ENCODE measurements around the gene ZNF445.
"Not testable (repeated sequence)": the region's sequence is repeated elsewhere in the genome, so short reads cannot be mapped to it uniquely, and the experiment has no call there.

ZNF445 gene

DNA sequence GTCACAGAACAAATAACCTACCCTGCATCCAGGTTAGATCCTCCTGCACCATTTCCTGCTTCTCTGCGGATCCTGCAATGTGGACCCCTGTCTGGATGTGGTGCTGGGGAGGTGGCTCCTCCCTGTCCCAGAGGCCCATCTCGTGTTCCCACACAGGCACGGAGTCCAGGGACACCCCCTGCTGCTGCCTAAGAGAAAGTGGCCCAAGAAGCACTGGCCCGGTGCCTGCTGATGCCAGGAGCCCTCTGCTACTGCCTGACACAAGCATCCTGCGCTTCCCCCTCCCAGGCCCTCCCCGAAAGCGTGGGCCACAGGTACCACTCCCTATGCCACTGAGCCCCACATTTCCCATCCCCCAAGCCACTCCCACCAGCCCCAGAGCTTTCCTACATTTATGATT is 48.6 kb downstream of the ZNF445 start:
- no peaks in the 10 kb centered on the region for H3K36me3 ChIP-seq (ENCODE audit: insufficient read depth, low read length)
- H3K9ac ChIP-seq (ENCODE audit: low read length): no peak overlapping the region
- H3K4me3 ChIP-seq (ENCODE audit: low read depth in 1 of 2, low read length in 2 of 2): no peak overlapping the region
- no peak overlapping the region for H3K27ac ChIP-seq (ENCODE audit: low read depth, low read length)
- no peaks in the 10 kb centered on the region for H3K27me3 ChIP-seq (ENCODE audit: control insufficient read depth in 1 of 2, insufficient read depth in 2 of 2, low read length in 2 of 2)
- no peaks in the 10 kb centered on the region for H3K4me1 ChIP-seq (ENCODE audit: insufficient read depth, low read length)
- H3K9me3 ChIP-seq (ENCODE audit: low read length): no peaks in the 10 kb centered on the region

DNA sequence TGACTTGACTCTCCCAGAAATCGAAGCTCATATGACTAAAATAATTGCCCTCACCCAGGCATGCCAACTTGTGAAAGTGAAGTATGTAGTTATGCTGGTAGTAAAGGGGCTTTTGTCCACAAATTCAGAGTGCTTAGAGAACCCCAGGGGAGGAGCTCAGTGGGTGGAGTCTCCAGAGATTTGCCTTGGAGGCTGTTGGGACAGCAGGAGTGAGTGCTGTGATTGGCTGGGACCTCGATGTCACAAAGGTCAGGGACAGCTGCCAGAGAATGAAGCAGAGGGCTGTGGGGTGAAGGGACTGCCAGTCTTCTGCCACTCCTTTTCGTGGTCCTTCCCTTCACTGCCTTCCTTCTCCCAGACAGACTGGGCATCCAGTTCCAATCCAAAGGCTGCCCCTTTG is 49.8 kb downstream of the ZNF445 start:
- no peak overlapping the region for H3K27ac ChIP-seq (ENCODE audit: low read depth, low read length)
- no peaks in the 10 kb centered on the region for H3K4me1 ChIP-seq (ENCODE audit: insufficient read depth, low read length)
- no peaks in the 10 kb centered on the region for H3K9me3 ChIP-seq (ENCODE audit: low read length)
- no peaks in the 10 kb centered on the region for H3K27me3 ChIP-seq (ENCODE audit: control insufficient read depth in 1 of 2, insufficient read depth in 2 of 2, low read length in 2 of 2)
- no peak overlapping the region for H3K9ac ChIP-seq (ENCODE audit: low read length)
- H3K4me3 ChIP-seq (ENCODE audit: low read depth in 1 of 2, low read length in 2 of 2): no peak overlapping the region
- H3K36me3 ChIP-seq (ENCODE audit: insufficient read depth, low read length): no peaks in the 10 kb centered on the region

DNA sequence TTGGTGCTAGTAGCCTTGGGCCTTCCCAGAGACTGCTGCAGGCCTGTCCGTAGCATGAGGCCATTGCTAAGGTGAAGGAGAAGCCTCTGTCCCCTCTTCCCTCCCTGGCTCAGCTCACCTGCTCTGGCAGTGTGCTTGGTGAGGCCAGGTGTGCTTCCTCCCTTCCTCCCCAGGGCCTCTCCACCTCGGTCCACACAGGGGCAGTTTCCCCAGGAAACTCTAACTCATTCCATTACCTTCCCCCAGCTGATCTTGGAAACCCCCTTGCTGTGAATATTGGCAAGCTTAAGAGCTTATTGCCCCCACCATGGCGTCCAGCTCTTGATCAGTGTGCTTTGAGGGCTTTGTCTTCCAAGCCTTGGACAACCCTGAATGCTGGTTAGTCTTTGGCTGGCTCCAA is 52.7 kb downstream of the ZNF445 start:
- no peaks in the 10 kb centered on the region for H3K36me3 ChIP-seq (ENCODE audit: insufficient read depth, low read length)
- no peaks in the 10 kb centered on the region for H3K9me3 ChIP-seq (ENCODE audit: low read length)
- no peaks in the 10 kb centered on the region for H3K27me3 ChIP-seq (ENCODE audit: control insufficient read depth in 1 of 2, insufficient read depth in 2 of 2, low read length in 2 of 2)
- H3K27ac ChIP-seq (ENCODE audit: low read depth, low read length): no peak overlapping the region
- no peaks in the 10 kb centered on the region for H3K4me1 ChIP-seq (ENCODE audit: insufficient read depth, low read length)
- no peak overlapping the region for H3K4me3 ChIP-seq (ENCODE audit: low read depth in 1 of 2, low read length in 2 of 2)
- H3K9ac ChIP-seq (ENCODE audit: low read length): no peak overlapping the region

DNA sequence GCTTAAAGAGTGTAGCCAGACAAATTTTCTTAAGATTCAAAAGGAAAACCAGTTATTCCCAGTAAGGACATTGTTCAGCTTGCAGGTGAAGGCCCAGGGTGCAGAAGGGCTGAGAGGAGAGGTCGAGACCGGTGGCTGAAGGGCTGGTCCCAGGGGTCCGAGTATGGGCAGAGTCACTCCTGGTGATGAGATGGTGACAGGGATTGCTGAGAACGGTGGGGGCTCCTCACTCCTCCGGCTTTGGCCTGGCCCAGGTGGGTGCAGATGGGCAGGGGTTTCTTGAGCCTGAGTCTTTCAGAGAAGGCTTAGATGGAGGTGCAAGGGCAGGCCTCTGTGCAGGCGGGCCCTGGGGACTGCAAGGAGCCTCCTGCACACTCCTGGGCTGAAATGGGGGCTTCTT is 56.2 kb downstream of the ZNF445 start:
- H3K27ac ChIP-seq (ENCODE audit: low read depth, low read length): no peak overlapping the region
- no peak overlapping the region for H3K4me3 ChIP-seq (ENCODE audit: low read depth in 1 of 2, low read length in 2 of 2)
- no peaks in the 10 kb centered on the region for H3K36me3 ChIP-seq (ENCODE audit: insufficient read depth, low read length)
- no peaks in the 10 kb centered on the region for H3K9me3 ChIP-seq (ENCODE audit: low read length)
- H3K9ac ChIP-seq (ENCODE audit: low read length): no peak overlapping the region
- H3K27me3 ChIP-seq (ENCODE audit: control insufficient read depth in 1 of 2, insufficient read depth in 2 of 2, low read length in 2 of 2): no peaks in the 10 kb centered on the region
- no peaks in the 10 kb centered on the region for H3K4me1 ChIP-seq (ENCODE audit: insufficient read depth, low read length)

DNA sequence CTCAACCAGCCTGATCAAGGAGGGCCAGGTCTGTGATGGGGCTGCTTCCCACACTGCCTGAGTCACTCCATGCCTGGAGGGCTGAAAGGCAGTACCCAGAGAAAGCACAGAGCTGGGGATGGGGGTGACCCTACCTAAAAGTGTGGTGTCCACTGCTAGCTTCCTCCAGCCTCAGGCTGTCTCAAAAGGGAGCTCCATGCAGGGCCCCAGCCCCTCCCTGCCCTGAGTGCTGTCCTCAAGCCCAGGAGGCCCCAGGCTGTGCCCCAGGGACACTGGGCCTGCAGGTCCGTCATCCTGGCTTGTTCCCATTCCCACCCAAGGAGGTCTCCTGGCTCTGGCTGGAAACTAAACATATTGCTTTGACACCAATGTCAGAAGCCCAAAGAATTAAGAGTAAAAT is 56.8 kb downstream of the ZNF445 start:
- Histone ChIP-seq H3K9me3 (ENCODE audit: low read length) (no peaks in the 10 kb centered on the region), H3K27me3 (ENCODE audit: control insufficient read depth in 1 of 2, insufficient read depth in 2 of 2, low read length in 2 of 2) (no peaks in the 10 kb centered on the region), H3K4me3 (ENCODE audit: low read depth in 1 of 2, low read length in 2 of 2) (no peak overlapping the region), H3K27ac (ENCODE audit: low read depth, low read length) (no peak overlapping the region), H3K9ac (ENCODE audit: low read length) (no peak overlapping the region), H3K36me3 (ENCODE audit: insufficient read depth, low read length) (no peaks in the 10 kb centered on the region), H3K4me1 (ENCODE audit: insufficient read depth, low read length) (no peaks in the 10 kb centered on the region)

DNA sequence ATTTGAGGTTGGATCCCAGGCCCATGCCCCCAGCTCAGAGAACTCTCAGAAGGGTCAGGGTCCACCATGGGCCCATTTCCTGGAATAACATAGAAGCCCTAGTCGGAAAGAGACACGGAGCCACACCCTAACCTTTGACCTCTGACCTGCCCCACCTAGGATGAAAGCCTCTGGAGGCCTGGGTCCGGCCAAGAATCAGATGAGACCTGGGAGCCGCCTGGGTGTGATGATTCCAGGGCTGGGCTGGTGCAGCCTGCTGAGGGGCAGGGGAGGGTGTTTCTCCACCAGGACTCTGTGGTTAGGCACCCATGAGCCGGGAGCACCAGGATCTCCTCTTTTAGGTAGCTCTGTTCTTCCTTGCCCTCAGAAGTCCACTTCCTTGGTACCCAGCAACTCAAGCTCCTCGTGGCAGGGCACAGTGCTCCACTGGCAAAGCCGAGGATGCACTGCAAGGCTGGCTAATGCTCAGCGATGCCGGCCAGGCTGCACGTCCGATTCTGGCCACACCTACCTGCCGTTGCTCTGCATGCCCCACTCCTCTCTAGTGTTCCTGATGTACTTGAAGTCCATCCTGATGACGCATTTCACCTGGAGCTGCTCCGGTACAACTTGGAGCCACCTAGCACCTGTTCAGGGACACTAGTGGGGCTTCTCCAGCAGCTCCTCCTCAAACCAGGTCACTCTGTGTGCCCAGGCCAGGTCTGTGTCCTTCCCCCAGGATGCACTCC is 57.4 kb downstream of the ZNF445 start:
- Histone ChIP-seq H3K9me3 (ENCODE audit: low read length) (no peaks in the 10 kb centered on the region), H3K27ac (ENCODE audit: low read depth, low read length) (no peak overlapping the region)

DNA sequence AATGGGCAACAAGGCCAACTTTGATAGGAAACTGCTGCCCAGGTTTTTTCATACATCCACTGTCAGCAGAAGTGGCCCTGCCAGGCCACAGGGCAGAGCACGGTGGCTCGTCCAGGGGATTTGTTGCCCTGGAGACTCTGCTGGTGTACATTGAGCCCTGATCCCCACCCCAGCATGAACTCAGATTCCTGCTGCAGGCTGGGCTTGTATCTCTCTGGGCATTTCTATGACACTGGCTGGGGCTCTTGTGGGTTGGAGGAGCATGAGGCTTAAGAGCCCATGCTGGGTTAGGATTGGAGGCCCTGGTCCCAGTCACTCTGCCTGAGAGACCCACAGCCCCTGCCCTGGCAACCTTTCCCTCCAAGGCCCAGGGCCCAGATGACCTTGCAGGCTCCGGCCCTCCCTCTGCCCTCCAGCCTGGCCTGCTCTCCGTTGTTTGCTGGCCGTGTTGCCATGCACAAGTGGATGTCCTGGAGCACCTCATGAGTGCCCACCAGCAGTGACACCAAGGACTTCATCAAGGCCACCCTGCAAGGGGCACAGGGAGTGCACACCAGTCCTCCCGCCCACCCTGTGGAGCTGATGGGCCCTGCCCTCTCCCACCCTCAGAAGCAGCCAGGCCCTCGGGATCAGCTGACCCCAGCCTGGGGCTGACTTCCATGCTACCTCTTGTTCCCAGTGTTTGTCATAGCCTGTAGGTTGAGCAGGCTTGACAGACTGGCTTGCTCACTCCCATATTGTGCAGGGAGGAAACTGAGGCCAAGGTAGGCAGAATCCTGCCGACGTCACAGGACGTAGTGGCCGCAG is 58.2 kb downstream of the ZNF445 start:
- Histone ChIP-seq H3K4me3 (ENCODE audit: low read depth in 1 of 2, low read length in 2 of 2) (no peak overlapping the region), H3K9me3 (ENCODE audit: low read length) (no peaks in the 10 kb centered on the region), H3K36me3 (ENCODE audit: insufficient read depth, low read length) (no peaks in the 10 kb centered on the region), H3K27ac (ENCODE audit: low read depth, low read length) (no peak overlapping the region), H3K9ac (ENCODE audit: low read length) (no peak overlapping the region), H3K27me3 (ENCODE audit: control insufficient read depth in 1 of 2, insufficient read depth in 2 of 2, low read length in 2 of 2) (no peaks in the 10 kb centered on the region), H3K4me1 (ENCODE audit: insufficient read depth, low read length) (no peaks in the 10 kb centered on the region)

More for the DNA sequence above, 57.4 kb downstream of the ZNF445 start:
- Histone ChIP-seq H3K4me1 (ENCODE audit: insufficient read depth, low read length) (no peaks in the 10 kb centered on the region), H3K27me3 (ENCODE audit: control insufficient read depth in 1 of 2, insufficient read depth in 2 of 2, low read length in 2 of 2) (no peaks in the 10 kb centered on the region), H3K9ac (ENCODE audit: low read length) (no peak overlapping the region), H3K36me3 (ENCODE audit: insufficient read depth, low read length) (no peaks in the 10 kb centered on the region), H3K4me3 (ENCODE audit: low read depth in 1 of 2, low read length in 2 of 2) (no peak overlapping the region)

DNA sequence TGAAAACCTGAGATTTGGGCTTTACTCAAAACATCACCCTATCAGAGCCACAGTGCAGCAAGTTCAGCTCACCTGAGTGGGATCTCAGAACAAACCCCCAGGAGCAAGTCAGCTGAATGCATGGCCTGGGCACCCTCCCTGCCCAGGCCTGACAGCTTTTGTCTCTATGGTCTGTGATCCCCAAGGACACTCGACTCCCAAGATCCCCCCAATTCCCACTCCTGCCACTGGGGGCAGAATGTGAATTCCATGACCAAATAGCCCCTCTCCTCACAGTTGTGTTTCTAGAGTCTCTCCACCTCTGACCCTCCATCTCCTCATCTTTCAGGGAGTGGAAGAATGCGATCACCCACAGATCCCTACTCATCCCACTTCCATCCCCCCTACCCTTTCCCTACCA is 58.9 kb downstream of the ZNF445 start:
- Histone ChIP-seq H3K4me1 (ENCODE audit: insufficient read depth, low read length) (no peaks in the 10 kb centered on the region), H3K9me3 (ENCODE audit: low read length) (no peaks in the 10 kb centered on the region), H3K27me3 (ENCODE audit: control insufficient read depth in 1 of 2, insufficient read depth in 2 of 2, low read length in 2 of 2) (no peaks in the 10 kb centered on the region), H3K36me3 (ENCODE audit: insufficient read depth, low read length) (no peaks in the 10 kb centered on the region), H3K4me3 (ENCODE audit: low read depth in 1 of 2, low read length in 2 of 2) (no peak overlapping the region), H3K27ac (ENCODE audit: low read depth, low read length) (no peak overlapping the region), H3K9ac (ENCODE audit: low read length) (no peak overlapping the region)

DNA sequence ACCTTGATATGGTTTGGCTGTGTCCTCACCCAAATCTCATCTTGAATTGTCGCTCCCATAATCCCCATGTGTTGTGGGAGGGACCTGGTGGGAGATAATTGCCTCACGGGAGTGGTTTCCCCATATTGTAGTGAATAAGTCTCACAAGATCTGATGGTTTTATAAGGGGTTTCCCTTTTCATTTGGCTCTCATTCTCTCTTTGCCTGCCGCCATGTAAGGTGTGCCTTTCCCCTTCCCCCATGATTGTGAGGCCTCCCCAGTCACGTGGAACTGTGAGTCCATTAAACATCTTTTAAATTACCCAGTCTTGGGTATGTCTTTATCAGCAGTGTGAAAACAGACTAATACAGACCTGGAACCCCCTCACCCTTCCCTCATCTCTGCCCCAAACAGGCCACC is 59.4 kb downstream of the ZNF445 start:
- H3K9ac ChIP-seq (ENCODE audit: low read length); H3K27me3 ChIP-seq (ENCODE audit: control insufficient read depth in 1 of 2, insufficient read depth in 2 of 2, low read length in 2 of 2); H3K9me3 ChIP-seq (ENCODE audit: low read length); H3K36me3 ChIP-seq (ENCODE audit: insufficient read depth, low read length); H3K4me3 ChIP-seq (ENCODE audit: low read depth in 1 of 2, low read length in 2 of 2); H3K4me1 ChIP-seq (ENCODE audit: insufficient read depth, low read length); H3K27ac ChIP-seq (ENCODE audit: low read depth, low read length): not testable (repeated sequence)

DNA sequence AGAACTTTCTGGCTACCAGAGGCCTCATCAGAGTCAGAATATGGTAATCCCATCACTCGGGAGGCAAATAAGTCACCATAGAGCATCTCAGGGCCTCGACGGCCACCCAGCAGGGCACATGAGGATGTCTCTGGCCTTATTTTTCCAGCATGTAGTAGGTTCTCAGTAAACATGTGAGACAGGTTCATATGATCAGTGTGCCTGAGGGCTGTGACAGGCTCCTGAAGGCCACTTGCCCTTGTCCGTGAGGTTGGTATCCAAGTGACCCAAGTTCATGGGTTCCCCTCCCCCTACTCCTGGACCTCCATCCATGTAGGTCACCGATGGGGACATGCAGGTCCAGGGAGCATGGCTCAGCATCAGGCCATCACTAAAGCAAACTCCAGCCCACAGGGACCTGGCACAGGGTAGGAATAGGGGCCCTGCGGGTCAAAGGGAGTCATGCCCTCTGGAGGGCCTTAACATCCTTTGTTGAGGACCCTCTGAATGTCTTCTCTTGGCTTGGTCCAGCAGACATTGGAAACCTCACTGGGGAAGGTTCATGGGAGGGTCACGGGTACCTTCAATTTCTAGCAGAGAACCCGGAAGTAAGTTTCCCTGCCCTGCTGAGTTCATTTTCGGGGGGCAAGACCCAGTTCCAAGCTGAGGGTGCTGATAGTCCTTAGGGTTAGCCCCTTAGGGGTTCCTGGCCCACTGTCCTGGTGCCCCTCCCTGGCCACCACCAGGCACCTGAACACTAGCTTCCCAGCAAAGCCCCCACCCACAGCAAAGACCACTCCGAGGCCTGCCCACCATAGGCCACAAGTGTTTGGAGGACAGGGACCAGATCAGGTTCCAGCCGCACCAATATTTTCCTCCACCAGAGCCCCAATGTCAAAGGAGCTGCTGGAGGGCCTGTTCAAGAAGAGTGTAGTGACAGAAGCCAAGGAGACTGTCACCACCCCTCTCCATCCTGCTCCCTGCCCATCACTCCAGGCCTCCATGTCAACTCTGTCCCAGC is 61.1 kb downstream of the ZNF445 start:
- H3K9me3 ChIP-seq (ENCODE audit: low read length): no peaks in the 10 kb centered on the region
- no peak overlapping the region for H3K4me3 ChIP-seq (ENCODE audit: low read depth in 1 of 2, low read length in 2 of 2)
- no peaks in the 10 kb centered on the region for H3K4me1 ChIP-seq (ENCODE audit: insufficient read depth, low read length)
- no peak overlapping the region for H3K27ac ChIP-seq (ENCODE audit: low read depth, low read length)
- H3K9ac ChIP-seq (ENCODE audit: low read length): no peak overlapping the region
- H3K27me3 ChIP-seq (ENCODE audit: control insufficient read depth in 1 of 2, insufficient read depth in 2 of 2, low read length in 2 of 2): no peaks in the 10 kb centered on the region
- H3K36me3 ChIP-seq (ENCODE audit: insufficient read depth, low read length): no peaks in the 10 kb centered on the region

DNA sequence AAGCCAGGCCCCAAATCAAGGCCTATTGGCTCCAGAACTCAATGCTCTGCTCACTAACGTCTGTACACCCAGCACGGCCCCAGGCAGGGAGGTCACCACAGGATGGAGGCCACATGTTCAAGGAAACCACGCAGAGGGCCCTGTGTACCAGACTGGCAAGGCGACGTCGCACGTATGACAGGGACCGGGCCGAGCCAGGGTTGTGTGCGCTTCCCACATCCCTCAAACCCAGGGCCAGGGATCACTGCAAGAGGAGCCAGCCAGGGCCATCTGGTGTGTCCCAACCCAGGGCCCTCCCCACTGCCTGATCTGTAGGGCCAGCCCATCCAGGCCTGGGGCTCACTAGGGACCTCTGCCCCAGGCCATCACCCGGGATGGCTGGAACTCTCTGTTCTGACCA is 62.0 kb downstream of the ZNF445 start:
- Histone ChIP-seq H3K36me3 (ENCODE audit: insufficient read depth, low read length) (no peaks in the 10 kb centered on the region), H3K27me3 (ENCODE audit: control insufficient read depth in 1 of 2, insufficient read depth in 2 of 2, low read length in 2 of 2) (no peaks in the 10 kb centered on the region), H3K4me3 (ENCODE audit: low read depth in 1 of 2, low read length in 2 of 2) (no peak overlapping the region), H3K9me3 (ENCODE audit: low read length) (no peaks in the 10 kb centered on the region), H3K27ac (ENCODE audit: low read depth, low read length) (no peak overlapping the region), H3K4me1 (ENCODE audit: insufficient read depth, low read length) (no peaks in the 10 kb centered on the region), H3K9ac (ENCODE audit: low read length) (no peak overlapping the region)

All from muscle layer of colon (tissue), 2 donors.